ENCODE data around the gene TMBIM4. TPM values are rescaled to one million over a fixed set of nuclear protein-coding genes. Genes with fewer than 3 reads are reported as not detected.
"Not testable (repeated sequence)": the region's sequence is repeated elsewhere in the genome, so short reads cannot be mapped to it uniquely, and the experiment has no call there.

The TMBIM4 gene
- total and polyA plus RNA-seq, 4 donors, result 58.6 to 154 (median 102) TPM

GRCh38 chr12:66187821-66188220 is 18.0 kb upstream of the TMBIM4 start:
- Histone ChIP-seq H3K27ac (ENCODE audit: low read depth in 1 of 2, low read length in 2 of 2) (no peak overlapping the region), H3K36me3 (ENCODE audit: control insufficient read depth in 4 of 4, insufficient read depth in 3 of 4, low read depth in 1 of 4, low read length in 3 of 4) (no peaks in the 10 kb centered on the region), H3K4me3 (ENCODE audit: low read depth in 1 of 3, low read length in 3 of 3) (no peak overlapping the region), H3K9me3 (ENCODE audit: control insufficient read depth in 4 of 4, low read length in 3 of 4) (peaks cover 0 to 2% (median 0%) of the 10 kb centered on the region in 4 donors), H3K9ac (ENCODE audit: low read depth in 1 of 2, low read length in 2 of 2) (no peak overlapping the region), H3K27me3 (ENCODE audit: control insufficient read depth in 4 of 4, insufficient read depth in 4 of 4, low read length in 3 of 4) (peaks cover 0 to 5% (median 0%) of the 10 kb centered on the region in 4 donors), H3K4me1 (ENCODE audit: control insufficient read depth in 4 of 4, insufficient read depth in 4 of 4, low read length in 3 of 4) (peaks cover 0 to 3% (median 1%) of the 10 kb centered on the region in 4 donors)
- 83% methylated on average over 4 of the region's 4 CpGs for WGBS
- no peak for DNase-seq (ENCODE audit: low spot score)
- TF ChIP-seq HNF4G (IDR thresholded peaks at IDR 0.05) (no peak), RAD21 (IDR thresholded peaks at IDR 0.05) (no peak), SP1 (IDR thresholded peaks at IDR 0.05) (no peak)

- TF ChIP-seq RXRA (IDR thresholded peaks at IDR 0.05), result no peak
- no peak for TF ChIP-seq FOXA2 (IDR thresholded peaks at IDR 0.05)
- no peak for TF ChIP-seq TAF1 (conservative IDR thresholded peaks at IDR 0.05)
- no peak for TF ChIP-seq REST (IDR thresholded peaks at IDR 0.05)
- TF ChIP-seq FOXA1 (IDR thresholded peaks at IDR 0.05), result no peak
- no peak for TF ChIP-seq RAD21 (IDR thresholded peaks at IDR 0.05)
- no peak for TF ChIP-seq GABPA (IDR thresholded peaks at IDR 0.05 in 1 of 2, conservative IDR thresholded peaks at IDR 0.05 in 1 of 2)
- no peak for TF ChIP-seq HNF4G (IDR thresholded peaks at IDR 0.05)
- Histone ChIP-seq H3K27me3 (ENCODE audit: control insufficient read depth in 4 of 4, insufficient read depth in 4 of 4, low read length in 3 of 4) (peaks cover 0 to 5% (median 0%) of the 10 kb centered on the region in 4 donors), H3K36me3 (ENCODE audit: control insufficient read depth in 4 of 4, insufficient read depth in 3 of 4, low read depth in 1 of 4, low read length in 3 of 4) (no peaks in the 10 kb centered on the region), H3K27ac (ENCODE audit: low read depth in 1 of 2, low read length in 2 of 2) (no peak overlapping the region), H3K4me1 (ENCODE audit: control insufficient read depth in 4 of 4, insufficient read depth in 4 of 4, low read length in 3 of 4) (peaks cover 0 to 3% (median 1%) of the 10 kb centered on the region in 4 donors), H3K4me3 (ENCODE audit: low read depth in 1 of 3, low read length in 3 of 3) (no peak overlapping the region), H3K9ac (ENCODE audit: low read depth in 1 of 2, low read length in 2 of 2) (no peak overlapping the region), H3K9me3 (ENCODE audit: control insufficient read depth in 4 of 4, low read length in 3 of 4) (peaks cover 0 to 2% (median 0%) of the 10 kb centered on the region in 4 donors)
- DNase-seq (ENCODE audit: low spot score), result no peak
- 73% methylated on average over 2 of the region's 2 CpGs for WGBS
Measured at GRCh38 chr12:66187036-66187435, 17.2 kb upstream of the TMBIM4 start.

GRCh38 chr12:66184822-66185221 is 15.0 kb upstream of the TMBIM4 start:
- 82% methylated on average over 2 of the region's 3 CpGs for WGBS
- H3K4me1 ChIP-seq (ENCODE audit: control insufficient read depth in 4 of 4, insufficient read depth in 4 of 4, low read length in 3 of 4); DNase-seq (ENCODE audit: low spot score); H3K27me3 ChIP-seq (ENCODE audit: control insufficient read depth in 4 of 4, insufficient read depth in 4 of 4, low read length in 3 of 4); H3K36me3 ChIP-seq (ENCODE audit: control insufficient read depth in 4 of 4, insufficient read depth in 3 of 4, low read depth in 1 of 4, low read length in 3 of 4); H3K4me3 ChIP-seq (ENCODE audit: low read depth in 1 of 3, low read length in 3 of 3); H3K9me3 ChIP-seq (ENCODE audit: control insufficient read depth in 4 of 4, low read length in 3 of 4); H3K9ac ChIP-seq (ENCODE audit: low read depth in 1 of 2, low read length in 2 of 2); H3K27ac ChIP-seq (ENCODE audit: low read depth in 1 of 2, low read length in 2 of 2): not testable (repeated sequence)

- Histone ChIP-seq H3K27ac (ENCODE audit: low read depth in 1 of 2, low read length in 2 of 2) (no peak overlapping the region), H3K4me1 (ENCODE audit: control insufficient read depth in 4 of 4, insufficient read depth in 4 of 4, low read length in 3 of 4) (no peaks in the 10 kb centered on the region), H3K36me3 (ENCODE audit: control insufficient read depth in 4 of 4, insufficient read depth in 3 of 4, low read depth in 1 of 4, low read length in 3 of 4) (no peaks in the 10 kb centered on the region), H3K27me3 (ENCODE audit: control insufficient read depth in 4 of 4, insufficient read depth in 4 of 4, low read length in 3 of 4) (peaks cover 0 to 6% (median 0%) of the 10 kb centered on the region in 4 donors), H3K4me3 (ENCODE audit: low read depth in 1 of 3, low read length in 3 of 3) (no peak overlapping the region), H3K9me3 (ENCODE audit: control insufficient read depth in 4 of 4, low read length in 3 of 4) (peaks cover 0 to 2% (median 0%) of the 10 kb centered on the region in 4 donors), H3K9ac (ENCODE audit: low read depth in 1 of 2, low read length in 2 of 2) (no peak overlapping the region)
- DNase-seq (ENCODE audit: low spot score), result no peak
- 72% methylated on average over 3 of the region's 3 CpGs for WGBS
- TF ChIP-seq RAD21 (IDR thresholded peaks at IDR 0.05) (no peak), CTCF (IDR thresholded peaks at IDR 0.05; ENCODE audit: low read depth, low read length, missing input control) (no peak), FOXA1 (IDR thresholded peaks at IDR 0.05) (no peak), FOXA2 (IDR thresholded peaks at IDR 0.05) (no peak), TAF1 (conservative IDR thresholded peaks at IDR 0.05) (no peak), ATF3 (IDR thresholded peaks at IDR 0.05) (no peak), HNF4A (conservative IDR thresholded peaks at IDR 0.05) (no peak), HNF4G (IDR thresholded peaks at IDR 0.05) (no peak), GABPA (IDR thresholded peaks at IDR 0.05 in 1 of 2, conservative IDR thresholded peaks at IDR 0.05 in 1 of 2) (no peak), MAX (IDR thresholded peaks at IDR 0.05) (no peak), RXRA (IDR thresholded peaks at IDR 0.05) (no peak), YY1 (IDR thresholded peaks at IDR 0.05) (no peak)
Measured at GRCh38 chr12:66182956-66183355, 13.2 kb upstream of the TMBIM4 start.
